K562 (cell line): ENCODE results near the gene ZNF268. TPM values are rescaled to one million over a fixed set of nuclear protein-coding genes. Genes with fewer than 3 reads are reported as not detected.

ENCODE experiments used
- CBX2 ChIP-seq: fragments of 200-600 bp; sonication (generic); IDR thresholded peaks from one replicate; pipeline ENCODE4 v1.6.1; 2012; ENCODE audit warnings: mild to moderate bottlenecking, low read length, inconsistent platforms; ENCODE audit not compliant: insufficient read depth, poor library complexity, severe bottlenecking
- CREBBP ChIP-seq: IDR thresholded peaks from one replicate; pipeline ENCODE4 v1.6.1; 2012; ENCODE audit warnings: low read depth, mild to moderate bottlenecking, control low read depth, inconsistent platforms, low read length
- ESRRB ChIP-seq: fragments of 250-450 bp; sonication (Bioruptor Pico); IDR thresholded peaks from 2 replicates; pipeline ENCODE4 v1.5.0; 2020; ENCODE audit warnings: mild to moderate bottlenecking, moderate library complexity, borderline replicate concordance
- FOXJ2 ChIP-seq: fragments of 200-800 bp; sonication (Bioruptor generic); IDR thresholded peaks from 2 replicates; pipeline ENCODE4 v1.6.1; 2016; ENCODE audit warnings: missing genetic modification characterization, missing compliant biosample characterization
- GABPA ChIP-seq: fragments of 200-800 bp; sonication (Bioruptor generic); conservative IDR thresholded peaks from 2 replicates; pipeline ENCODE4 v1.6.1; 2016; ENCODE audit warnings: low read depth, missing genetic modification characterization, missing compliant biosample characterization
- JUND ChIP-seq, 2 experiments: IDR thresholded peaks; 2 replicates in 1 of 2; 3 replicates in 1 of 2; pipeline ENCODE4 v1.6.1; 2011; ENCODE audit warnings: borderline replicate concordance in 2 of 2, low read depth in 2 of 2, low read length in 2 of 2, improper control_type of control experiment in 1 of 2, missing biosample characterization in 1 of 2, missing genetic modification characterization in 1 of 2, missing genetic modification reagents in 1 of 2
- LCOR ChIP-seq: sonication (generic); formaldehyde crosslinking; IDR thresholded peaks from 2 replicates; pipeline ENCODE4 v1.8.0; 2022; ENCODE audit warnings: mild to moderate bottlenecking, missing genetic modification reagents
- MEF2D ChIP-seq: conservative IDR thresholded peaks from 2 replicates; pipeline ENCODE4 v1.6.1; 2016; ENCODE audit warnings: low read depth, missing genetic modification characterization, missing compliant biosample characterization
- MTA2 ChIP-seq: fragments of 450-650 bp; IDR thresholded peaks from 2 replicates; pipeline ENCODE4 v1.6.1; 2016; ENCODE audit warnings: low read depth
- PURB ChIP-seq: sonication (generic); formaldehyde crosslinking; IDR thresholded peaks from 2 replicates; pipeline ENCODE4 v1.9.0; 2021; ENCODE audit warnings: low read depth, mild to moderate bottlenecking, missing genetic modification reagents
- RB1 ChIP-seq: fragments of 450-650 bp; IDR thresholded peaks from 2 replicates; pipeline ENCODE4 v1.6.1; 2017; ENCODE audit warnings: low read depth, mild to moderate bottlenecking
- SLC30A9 ChIP-seq: fragments of 250-450 bp; sonication (Bioruptor Pico); IDR thresholded peaks from 2 replicates; pipeline ENCODE4 v1.8.0; 2022; ENCODE audit warnings: mild to moderate bottlenecking, moderate library complexity
- SMAD1 ChIP-seq: fragments of 150-350 bp; IDR thresholded peaks from 2 replicates; pipeline ENCODE4 v1.6.1; 2014; ENCODE audit warnings: low read length, low read depth; ENCODE audit not compliant: partially characterized antibody
- SMAD2 ChIP-seq: fragments of 150-350 bp; IDR thresholded peaks from 2 replicates; pipeline ENCODE4 v1.6.1; 2014; ENCODE audit warnings: low read depth, mild to moderate bottlenecking, low read length
- SMARCA4 ChIP-seq: fragments of 450-650 bp; IDR thresholded peaks from 2 replicates; pipeline ENCODE4 v1.6.1; 2016
- SP2 ChIP-seq: IDR thresholded peaks from 2 replicates; pipeline ENCODE4 v1.6.1; 2011; ENCODE audit warnings: mild to moderate bottlenecking, low read depth, low read length, moderate library complexity; ENCODE audit not compliant: poor library complexity, severe bottlenecking; ENCODE audit errors: extremely low read depth
- U2AF2 ChIP-seq: fragments of 200-400 bp; formaldehyde crosslinking; optimal IDR thresholded peaks from 2 replicates; pipeline ENCODE3; 2017; ENCODE audit warnings: low read depth, mild to moderate bottlenecking, low read length
- ZEB2 ChIP-seq: fragments of 450-650 bp; IDR thresholded peaks from 2 replicates; pipeline ENCODE4 v1.6.1; 2016
- ZNF282 ChIP-seq: sonication (generic); formaldehyde crosslinking; IDR thresholded peaks from 2 replicates; pipeline ENCODE4 v1.8.1; 2023; ENCODE audit warnings: missing genetic modification reagents
- ZNF316 ChIP-seq: fragments of 450-650 bp; IDR thresholded peaks from 2 replicates; pipeline ENCODE4 v1.6.1; 2016
- ZNF347 ChIP-seq: fragments of 450-650 bp; formaldehyde crosslinking; IDR thresholded peaks from 2 replicates; pipeline ENCODE4 v1.4.0; 2020; ENCODE audit warnings: low read depth, mild to moderate bottlenecking, moderate library complexity
- ZNF57 ChIP-seq: fragments of 450-650 bp; formaldehyde crosslinking; IDR thresholded peaks from 2 replicates; pipeline ENCODE4 v1.4.0; 2020; ENCODE audit warnings: mild to moderate bottlenecking, moderate library complexity
- ZNF592 ChIP-seq: fragments of 450-650 bp; IDR thresholded peaks from 2 replicates; pipeline ENCODE4 v1.6.1; 2017; ENCODE audit warnings: antibody characterized with exemption, mild to moderate bottlenecking
- ZNF766 ChIP-seq: fragments of 200-800 bp; sonication (Bioruptor generic); conservative IDR thresholded peaks from 2 replicates; pipeline ENCODE4 v1.6.1; 2016; ENCODE audit warnings: missing genetic modification characterization, missing compliant biosample characterization
- ZSCAN29 ChIP-seq: fragments of 450-650 bp; IDR thresholded peaks from 2 replicates; pipeline ENCODE4 v1.6.1; 2017
- polyA plus RNA-seq, 8 experiments: library from polyadenylated mRNA; depleted of rRNA in 4 of 8; stranded (reverse) in 5 of 8; unstranded in 3 of 8; fragments of >200 nt; fragmentation: Nextera tagmentation in 2 of 8; fragmentation: Illumina TruSeq in 1 of 8; extraction: Ambion mirVana in 2 of 8; extraction: Trizol in 1 of 8; gene quantifications; 2 replicates each; pipeline versions ENCODE4 v1.2.1 to v1.2.3, GENCODE V29; 2011 to 2014; ENCODE audit warnings: inconsistent platforms in 1 of 8, missing spikeins in 1 of 8
- total RNA-seq, 7 experiments: library from RNA; depleted of rRNA in 6 of 7; stranded (reverse); fragments of >200 nt in 6 of 7; fragmentation: Illumina TruSeq in 2 of 7; extraction: Trizol in 2 of 7; gene quantifications; 2 replicates each; pipeline versions ENCODE4 v1.2.1 to v1.2.3, GENCODE V29; 2011 to 2021; ENCODE audit warnings: low replicate concordance in 1 of 7
- TF ChIP-seq, protein P1 (sequence below): IDR thresholded peaks from 2 replicates; pipeline ENCODE4 v1.6.1; 2011; ENCODE audit not compliant: insufficient read length; ENCODE audit errors: extremely low read depth

Gene ZNF268
- total and polyA plus RNA-seq, 9 of the 15 experiments (the other 6 are each of a cell fraction or from before 2014, with no cell fraction given): 4.8 to 12.0 (median 7.7) TPM

DNA sequence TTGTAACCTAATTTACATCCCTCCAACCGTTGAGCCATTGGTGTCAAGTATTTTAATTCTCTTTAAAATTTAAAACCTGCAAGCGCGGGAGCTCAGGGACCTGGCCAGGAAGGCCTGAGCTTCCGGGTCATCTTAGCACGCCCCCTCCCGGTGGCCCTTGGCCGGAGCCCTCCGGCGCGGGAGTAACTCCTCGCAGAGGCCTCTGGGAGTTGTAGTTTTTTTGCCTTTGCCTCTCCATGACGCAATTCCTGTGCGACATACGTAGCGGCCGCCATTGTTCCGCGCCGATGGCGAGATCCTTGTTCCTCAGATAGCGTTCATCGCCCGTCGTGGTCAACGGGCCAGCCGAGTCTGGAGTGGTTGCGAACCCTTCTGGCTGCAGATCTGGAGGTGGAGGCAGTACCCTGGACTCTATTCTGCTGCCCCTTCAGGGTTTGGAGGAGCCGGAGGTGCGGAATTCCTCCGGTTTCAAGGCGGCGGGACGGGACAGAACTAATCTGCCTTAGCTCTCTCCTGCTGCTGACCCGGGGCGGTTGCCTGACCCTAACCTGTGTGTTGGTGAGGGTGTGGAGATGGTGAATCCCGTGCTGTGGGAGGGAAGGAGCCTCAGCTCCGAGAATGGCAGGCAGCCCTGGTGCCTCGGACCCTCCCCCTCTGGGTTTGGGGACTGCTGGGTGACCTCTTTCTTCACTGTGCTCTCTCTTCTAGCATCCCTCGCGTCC lies at the start of gene ZNF268 (continued):
- peak; percentile 39; the same call in 1 of the 2 replicates for TF ChIP-seq ZNF592
- TF ChIP-seq ESRRB (CRISPR knock-in tag): no peak
- no peak for TF ChIP-seq SMAD2
- TF ChIP-seq PURB (CRISPR knock-in tag): no peak
- TF ChIP-seq, protein P1, sequence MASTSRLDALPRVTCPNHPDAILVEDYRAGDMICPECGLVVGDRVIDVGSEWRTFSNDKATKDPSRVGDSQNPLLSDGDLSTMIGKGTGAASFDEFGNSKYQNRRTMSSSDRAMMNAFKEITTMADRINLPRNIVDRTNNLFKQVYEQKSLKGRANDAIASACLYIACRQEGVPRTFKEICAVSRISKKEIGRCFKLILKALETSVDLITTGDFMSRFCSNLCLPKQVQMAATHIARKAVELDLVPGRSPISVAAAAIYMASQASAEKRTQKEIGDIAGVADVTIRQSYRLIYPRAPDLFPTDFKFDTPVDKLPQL: no peak
- no peak for TF ChIP-seq LCOR (CRISPR knock-in tag)
- no peak for TF ChIP-seq U2AF2
- TF ChIP-seq ZNF316: no peak
- TF ChIP-seq SLC30A9: no peak
- TF ChIP-seq ZEB2: no peak
- no peak for TF ChIP-seq SMAD1
- TF ChIP-seq MEF2D (tag): no peak
- peak; percentile 95 for TF ChIP-seq GABPA (tag)
- peak; percentile 92 for TF ChIP-seq RB1
- no peak for TF ChIP-seq ZSCAN29
- TF ChIP-seq MTA2: no peak
- no peak for TF ChIP-seq SP2
- TF ChIP-seq SMARCA4: no peak
- TF ChIP-seq CBX2: no peak
- no peak for TF ChIP-seq CREBBP
- no peak for TF ChIP-seq ZNF57 (CRISPR knock-in tag)
- TF ChIP-seq ZNF766: peak; percentile 88
- no peak for TF ChIP-seq FOXJ2 (tag)
- TF ChIP-seq JUND (IDR thresholded peaks at IDR 0.05; ENCODE audit: borderline replicate concordance, low read depth, low read length): peak; percentile 66
- peak; percentile 38; the same call in 1 of the 3 replicates for TF ChIP-seq JUND (tag; IDR thresholded peaks at IDR 0.05; ENCODE audit: borderline replicate concordance, low read depth, low read length)
- TF ChIP-seq ZNF347 (CRISPR knock-in tag): no peak
- no peak for TF ChIP-seq ZNF282 (CRISPR knock-in tag)
